Endothelial cell of umbilical vein (primary cell): Measurements from ENCODE around the gene TBATA.

Experiments used
- CTCF ChIP-seq, 2 donors: IDR thresholded peaks; 1 replicate in 1 of 2; 2 replicates in 1 of 2; pipeline ENCODE4 v1.5.1; 2011; ENCODE audit warnings: low read length in 2 of 2, mild to moderate bottlenecking in 2 of 2, moderate library complexity in 2 of 2, control low read depth in 1 of 2, inconsistent platforms in 1 of 2, low read depth in 1 of 2; ENCODE audit not compliant: insufficient read depth in 1 of 2; ENCODE audit errors: extremely low read depth in 1 of 2
- EZH2 ChIP-seq: IDR thresholded peaks from 2 replicates; pipeline ENCODE4 v1.6.1; 2012; ENCODE audit warnings: borderline replicate concordance, low read depth, mild to moderate bottlenecking, moderate library complexity, low read length, inconsistent platforms; ENCODE audit not compliant: severe bottlenecking
- FOS ChIP-seq: IDR thresholded peaks from 2 replicates; pipeline ENCODE4 v1.6.1; 2011; ENCODE audit warnings: mild to moderate bottlenecking, low read length, moderate library complexity, borderline replicate concordance; ENCODE audit not compliant: insufficient read depth
- GATA2 ChIP-seq: IDR thresholded peaks from 2 replicates; pipeline ENCODE4 v1.7.0; 2011; ENCODE audit warnings: low read depth, mild to moderate bottlenecking, moderate library complexity, mixed read lengths, low read length; ENCODE audit not compliant: insufficient read length, insufficient read depth
- JUN ChIP-seq: IDR thresholded peaks from 2 replicates; pipeline ENCODE4 v1.6.1; 2011; ENCODE audit warnings: borderline replicate concordance, low read depth; ENCODE audit not compliant: insufficient read length, insufficient read depth
- MYC ChIP-seq: IDR thresholded peaks from one replicate; pipeline ENCODE4 v1.6.1; 2011; ENCODE audit warnings: mild to moderate bottlenecking, low read depth, low read length
- POLR2A ChIP-seq: IDR thresholded peaks from 2 replicates; pipeline ENCODE4 v1.6.1; 2012; ENCODE audit warnings: low read depth, mild to moderate bottlenecking, control low read depth, low read length
- POLR2AphosphoS5 ChIP-seq: IDR thresholded peaks from 2 replicates; pipeline ENCODE4 v1.6.1; 2012; ENCODE audit warnings: low read depth, mild to moderate bottlenecking, control low read depth, low read length, moderate library complexity; ENCODE audit not compliant: insufficient read depth
- TF ChIP-seq, protein P1 (sequence below): IDR thresholded peaks from 2 replicates; pipeline ENCODE4 v1.6.1; 2011; ENCODE audit not compliant: insufficient read depth, insufficient read length

GRCh38 chr10:70760271-70760787 lies 24.8 kb downstream of the TBATA start:
- TF ChIP-seq CTCF (IDR thresholded peaks at IDR 0.05; ENCODE audit: extremely low read depth in 1 of 2, insufficient read depth in 1 of 2, low read depth in 1 of 2, low read length in 2 of 2) (no peak), JUN (no peak), MYC (no peak), POLR2A (no peak), EZH2 (no peak), FOS (no peak), POLR2AphosphoS5 (no peak), GATA2 (no peak)
- TF ChIP-seq, protein P1, sequence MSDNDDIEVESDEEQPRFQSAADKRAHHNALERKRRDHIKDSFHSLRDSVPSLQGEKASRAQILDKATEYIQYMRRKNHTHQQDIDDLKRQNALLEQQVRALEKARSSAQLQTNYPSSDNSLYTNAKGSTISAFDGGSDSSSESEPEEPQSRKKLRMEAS, result no peak
